ENCODE data around the gene INHBE.

GRCh38 chr12:57474430-57474829, 19.3 kb downstream of the INHBE start:
- TF ChIP-seq, protein P1, sequence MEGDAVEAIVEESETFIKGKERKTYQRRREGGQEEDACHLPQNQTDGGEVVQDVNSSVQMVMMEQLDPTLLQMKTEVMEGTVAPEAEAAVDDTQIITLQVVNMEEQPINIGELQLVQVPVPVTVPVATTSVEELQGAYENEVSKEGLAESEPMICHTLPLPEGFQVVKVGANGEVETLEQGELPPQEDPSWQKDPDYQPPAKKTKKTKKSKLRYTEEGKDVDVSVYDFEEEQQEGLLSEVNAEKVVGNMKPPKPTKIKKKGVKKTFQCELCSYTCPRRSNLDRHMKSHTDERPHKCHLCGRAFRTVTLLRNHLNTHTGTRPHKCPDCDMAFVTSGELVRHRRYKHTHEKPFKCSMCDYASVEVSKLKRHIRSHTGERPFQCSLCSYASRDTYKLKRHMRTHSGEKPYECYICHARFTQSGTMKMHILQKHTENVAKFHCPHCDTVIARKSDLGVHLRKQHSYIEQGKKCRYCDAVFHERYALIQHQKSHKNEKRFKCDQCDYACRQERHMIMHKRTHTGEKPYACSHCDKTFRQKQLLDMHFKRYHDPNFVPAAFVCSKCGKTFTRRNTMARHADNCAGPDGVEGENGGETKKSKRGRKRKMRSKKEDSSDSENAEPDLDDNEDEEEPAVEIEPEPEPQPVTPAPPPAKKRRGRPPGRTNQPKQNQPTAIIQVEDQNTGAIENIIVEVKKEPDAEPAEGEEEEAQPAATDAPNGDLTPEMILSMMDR (IDR thresholded peaks at IDR 0.05), result no peak
- no peak for TF ChIP-seq POLR2A (IDR thresholded peaks at IDR 0.05)
